ENCODE data around the gene NPL.

NPL gene

GRCh38 chr1:182823220-182823619 lies 33.6 kb downstream of the NPL start:
- no peak for DNase-seq

GRCh38 chr1:182826892-182827291 lies 37.3 kb downstream of the NPL start:
- no peak for DNase-seq

GRCh38 chr1:182829285-182829932 lies 39.8 kb downstream of the NPL start:
- no peak for DNase-seq

- DNase-seq = peak; percentile 38
Measured at GRCh38 chr1:182833271-182833670, 43.7 kb downstream of the NPL start.

GRCh38 chr1:182834326-182834725 lies 44.8 kb downstream of the NPL start:
- no peak for DNase-seq

- DNase-seq = no peak
Measured at GRCh38 chr1:182835806-182836205, 46.2 kb downstream of the NPL start.

- DNase-seq = peak; percentile 87
Measured at GRCh38 chr1:182839209-182840066, 49.9 kb downstream of the NPL start, which contains the start of gene DHX9. TSS of gene DHX9 (plus strand) at chr1:182839347. CDS start at chr1:182842567, 3,220 bp downstream.

- no peak for DNase-seq
Measured at GRCh38 chr1:182841368-182841988, 51.9 kb downstream of the NPL start.

- DNase-seq = no peak
Measured at GRCh38 chr1:182842265-182842664, 52.7 kb downstream of the NPL start.

- no peak for DNase-seq
Measured at GRCh38 chr1:182845379-182845778, 55.8 kb downstream of the NPL start.

GRCh38 chr1:182845894-182846293 lies 56.3 kb downstream of the NPL start:
- no peak for DNase-seq

- no peak for DNase-seq
Measured at GRCh38 chr1:182847105-182847504, 57.5 kb downstream of the NPL start.

GRCh38 chr1:182848736-182849135 lies 59.2 kb downstream of the NPL start:
- DNase-seq = no peak

- DNase-seq = no peak
Measured at GRCh38 chr1:182850319-182850718, 60.7 kb downstream of the NPL start.

GRCh38 chr1:182851825-182852224 lies 62.3 kb downstream of the NPL start:
- no peak for DNase-seq

GRCh38 chr1:182855911-182856310 lies 66.3 kb downstream of the NPL start:
- peak; percentile 20 for DNase-seq

GRCh38 chr1:182857212-182857611 lies 67.6 kb downstream of the NPL start:
- no peak for DNase-seq

- no peak for DNase-seq
Measured at GRCh38 chr1:182860658-182861057, 71.1 kb downstream of the NPL start.

- peak; percentile 12 for DNase-seq
Measured at GRCh38 chr1:182861994-182862393, 72.4 kb downstream of the NPL start.

GRCh38 chr1:182862827-182863226 lies 73.3 kb downstream of the NPL start:
- no peak for DNase-seq

- DNase-seq = no peak
Measured at GRCh38 chr1:182863940-182864339, 74.4 kb downstream of the NPL start.

- DNase-seq = no peak
Measured at GRCh38 chr1:182867861-182868260, 78.3 kb downstream of the NPL start.

- no peak for DNase-seq
Measured at GRCh38 chr1:182869241-182869666, 79.7 kb downstream of the NPL start.

- DNase-seq = no peak
Measured at GRCh38 chr1:182872881-182873280, 83.3 kb downstream of the NPL start.
